IPS DF 6.9 (cell line): ENCODE measurements around the gene NFATC3.

Experiments used
- DNase-seq: peaks from one replicate; pipeline ENCODE4 v3.0.0-alpha.2; 2013; ENCODE audit warnings: low read depth, low spot score
- H3K27ac ChIP-seq: one replicate; pipeline ENCODE4 v1.5.1; 2013; ENCODE audit warnings: low read length, control low read depth
- H3K27me3 ChIP-seq: 2 replicates; pipeline ENCODE4 v1.6.1; 2013; ENCODE audit warnings: mild to moderate bottlenecking, low read length; ENCODE audit not compliant: control insufficient read depth, insufficient read depth
- H3K36me3 ChIP-seq: 2 replicates; pipeline ENCODE4 v1.6.1; 2013; ENCODE audit warnings: low read length; ENCODE audit not compliant: control insufficient read depth, insufficient read depth
- H3K4me1 ChIP-seq: 2 replicates; pipeline ENCODE4 v1.6.1; 2013; ENCODE audit warnings: low read length; ENCODE audit not compliant: control insufficient read depth, insufficient read depth
- H3K4me3 ChIP-seq: 2 replicates; pipeline ENCODE4 v1.5.1; 2013; ENCODE audit warnings: mild to moderate bottlenecking, low read length
- H3K9me3 ChIP-seq: 2 replicates; pipeline ENCODE4 v1.6.1; 2013; ENCODE audit warnings: low read length, inconsistent platforms; ENCODE audit not compliant: control insufficient read depth, insufficient read depth
- WGBS: extraction: QIAGEN DNeasy Blood & Tissue Kit; methylation state at CpG from one replicate; pipeline ENCODE4 v1.1.7; 2013; ENCODE audit warnings: mixed read lengths, missing lambda C conversion rate; ENCODE audit not compliant: insufficient read length, insufficient coverage; 5-methylcytosine and 5-hydroxymethylcytosine counted together

NFATC3 gene

GRCh38 chr16:68081861-68082628 is 3.1 kb upstream of the NFATC3 start:
- Histone ChIP-seq H3K4me1 (peaks cover 2% of the 10 kb centered on the region; the same call in 1 of the 2 replicates), H3K27ac (no peak overlapping the region), H3K4me3 (no peak overlapping the region), H3K36me3 (peaks cover 2% of the 10 kb centered on the region; the same call in 1 of the 2 replicates), H3K9me3 (no peaks in the 10 kb centered on the region), H3K27me3 (no peaks in the 10 kb centered on the region)
- DNase-seq, result no peak

- H3K9me3 ChIP-seq, result no peaks in the 10 kb centered on the region
- H3K27ac ChIP-seq, result no peak overlapping the region
- no CpG with 5 or more reads among the region's 2 CpGs for WGBS
- no peaks in the 10 kb centered on the region for H3K27me3 ChIP-seq
- no peak overlapping the region for H3K4me3 ChIP-seq
- H3K36me3 ChIP-seq, result peaks cover 2% of the 10 kb centered on the region; the same call in 1 of the 2 replicates
- peaks cover 2% of the 10 kb centered on the region; the same call in 1 of the 2 replicates for H3K4me1 ChIP-seq
- no peak for DNase-seq
These were observed 2.4 kb upstream of the NFATC3 start for GRCh38 chr16:68082629-68083238.

- no peaks in the 10 kb centered on the region for H3K36me3 ChIP-seq
- no peak for DNase-seq
- H3K4me3 ChIP-seq, result no peak overlapping the region
- no CpG with 5 or more reads among the region's 4 CpGs for WGBS
- no peaks in the 10 kb centered on the region for H3K9me3 ChIP-seq
- H3K27ac ChIP-seq, result no peak overlapping the region
- H3K4me1 ChIP-seq, result peaks cover 2% of the 10 kb centered on the region; the same call in 1 of the 2 replicates
- H3K27me3 ChIP-seq, result no peaks in the 10 kb centered on the region
These were observed 1.9 kb upstream of the NFATC3 start for GRCh38 chr16:68083239-68083781.

- Histone ChIP-seq H3K9me3 (no peaks in the 10 kb centered on the region), H3K27me3 (no peaks in the 10 kb centered on the region), H3K27ac (no peak overlapping the region), H3K36me3 (no peaks in the 10 kb centered on the region), H3K4me3 (peak overlapping the region; percentile 46; the same call in 1 of the 2 replicates), H3K4me1 (peaks cover 2% of the 10 kb centered on the region; the same call in 1 of the 2 replicates)
- DNase-seq, result no peak
- no CpG with 5 or more reads among the region's 21 CpGs for WGBS
These were observed 1.2 kb upstream of the NFATC3 start for GRCh38 chr16:68083861-68084503.

- Histone ChIP-seq H3K27me3 (no peaks in the 10 kb centered on the region), H3K4me3 (peak overlapping the region; percentile 46; the same call in 1 of the 2 replicates), H3K27ac (no peak overlapping the region), H3K4me1 (peaks cover 2% of the 10 kb centered on the region; the same call in 1 of the 2 replicates), H3K9me3 (no peaks in the 10 kb centered on the region), H3K36me3 (no peaks in the 10 kb centered on the region)
- WGBS, result no CpG with 5 or more reads among the region's 45 CpGs
- DNase-seq, result peak; percentile 63
These were observed 489 bp upstream of the NFATC3 start for GRCh38 chr16:68084504-68085258.

- peaks cover 2% of the 10 kb centered on the region; the same call in 1 of the 2 replicates for H3K4me1 ChIP-seq
- no peak overlapping the region for H3K27ac ChIP-seq
- no peaks in the 10 kb centered on the region for H3K9me3 ChIP-seq
- no peak for DNase-seq
- no CpG with 5 or more reads among the region's 6 CpGs for WGBS
- H3K27me3 ChIP-seq, result no peaks in the 10 kb centered on the region
- peak overlapping the region; percentile 90; the same call in 1 of the 2 replicates for H3K4me3 ChIP-seq
- H3K36me3 ChIP-seq, result no peaks in the 10 kb centered on the region
These were observed 1.2 kb downstream of the NFATC3 start for GRCh38 chr16:68086336-68086841.

GRCh38 chr16:68086860-68087268 is 1.7 kb downstream of the NFATC3 start:
- Histone ChIP-seq H3K27me3 (no peaks in the 10 kb centered on the region), H3K4me3 (no peak overlapping the region; the same call in 1 of the 2 replicates), H3K27ac (no peak overlapping the region), H3K4me1 (peaks cover 3% of the 10 kb centered on the region; the same call in 1 of the 2 replicates), H3K36me3 (no peaks in the 10 kb centered on the region), H3K9me3 (no peaks in the 10 kb centered on the region)
- no CpG with 5 or more reads among the region's 6 CpGs for WGBS
- no peak for DNase-seq

- H3K36me3 ChIP-seq, result no peaks in the 10 kb centered on the region
- no peaks in the 10 kb centered on the region for H3K27me3 ChIP-seq
- DNase-seq, result no peak
- no peak overlapping the region for H3K27ac ChIP-seq
- H3K9me3 ChIP-seq, result no peaks in the 10 kb centered on the region
- no peak overlapping the region for H3K4me3 ChIP-seq
- peaks cover 3% of the 10 kb centered on the region; the same call in 1 of the 2 replicates for H3K4me1 ChIP-seq
- WGBS, result no CpG with 5 or more reads among the region's 2 CpGs
These were observed 2.5 kb downstream of the NFATC3 start for GRCh38 chr16:68087688-68088087.

- Histone ChIP-seq H3K4me3 (no peak overlapping the region), H3K36me3 (no peaks in the 10 kb centered on the region), H3K27ac (no peak overlapping the region), H3K4me1 (peaks cover 3% of the 10 kb centered on the region; the same call in 1 of the 2 replicates), H3K27me3 (no peaks in the 10 kb centered on the region), H3K9me3 (no peaks in the 10 kb centered on the region)
- DNase-seq, result no peak
- no CpG with 5 or more reads among the region's 9 CpGs for WGBS
These were observed 3.2 kb downstream of the NFATC3 start for GRCh38 chr16:68088130-68088972.
